Heart right ventricle (tissue), 16 donors: Measurements from ENCODE around the gene COL13A1. TPM values are rescaled to one million over a fixed set of nuclear protein-coding genes. Genes with fewer than 3 reads are reported as not detected.

Experiments
- ATAC-seq, 8 donors: fragments of 200-7000 bp; cut with Tn5 transposase; one replicate each; pipeline ENCODE4 v1.9.1; 2020; ENCODE audit warnings: mild to moderate bottlenecking in 8 of 8, moderate library complexity in 8 of 8, moderate number of reproducible peaks in 1 of 8
- DNase-seq, 2 donors: peaks; one replicate each; pipeline ENCODE4 v3.0.0-alpha.2; 2020
- H3K27ac ChIP-seq, 10 donors: fragments of 200-600 bp; sonication (generic) in 2 of 10; one replicate each; pipeline versions ENCODE4 v1.5.0 to v1.8.0; 2020 to 2022; ENCODE audit warnings: mild to moderate bottlenecking in 3 of 10
- H3K27me3 ChIP-seq, 7 donors: fragments of 200-600 bp; one replicate each; pipeline ENCODE4 v1.8.0; 2021 to 2022; ENCODE audit warnings: mild to moderate bottlenecking in 2 of 7
- H3K36me3 ChIP-seq, 9 donors: fragments of 200-600 bp; sonication (generic) in 1 of 9; one replicate each; pipeline versions ENCODE4 v1.5.0 to v1.8.0; 2020 to 2022; ENCODE audit warnings: mild to moderate bottlenecking in 2 of 9
- H3K4me1 ChIP-seq, 9 donors: fragments of 200-600 bp; sonication (generic) in 1 of 9; one replicate each; pipeline versions ENCODE4 v1.5.0 to v1.8.0; 2020 to 2022; ENCODE audit warnings: mild to moderate bottlenecking in 4 of 9
- H3K4me3 ChIP-seq, 10 donors: fragments of 200-600 bp; sonication (generic) in 2 of 10; one replicate each; pipeline versions ENCODE4 v1.5.0 to v1.8.0; 2020 to 2022; ENCODE audit warnings: mild to moderate bottlenecking in 7 of 10, moderate library complexity in 2 of 10
- H3K9me3 ChIP-seq, 11 donors: fragments of 200-600 bp in 10 of 11; sonication (generic) in 2 of 11; one replicate each; pipeline versions ENCODE4 v1.5.0 to v1.8.0; 2013 to 2022; ENCODE audit warnings: mild to moderate bottlenecking in 2 of 11, control low read depth in 1 of 11, moderate library complexity in 1 of 11
- CTCF ChIP-seq, 9 donors: fragments of 200-600 bp; sonication (generic) in 2 of 9; IDR thresholded peaks; one replicate each; pipeline versions ENCODE4 v1.5.0 to v1.8.0; 2021 to 2022; ENCODE audit warnings: antibody characterized with exemption in 9 of 9, mild to moderate bottlenecking in 5 of 9, moderate library complexity in 1 of 9
- WGBS, 2 donors: extraction: QIAGEN DNeasy Blood & Tissue Kit; methylation state at CpG; one replicate each; pipeline ENCODE4 v1.1.7; 2013; ENCODE audit warnings: inconsistent platforms in 1 of 2; 5-methylcytosine and 5-hydroxymethylcytosine counted together
- intact Hi-C, 10 donors: fragments of 100-400 bp; cut with DNase I; formaldehyde crosslinking; loops; one replicate each; pipeline versions ENCODE4 v1.11.1 to v1.14.2; 2022
- polyA plus RNA-seq, 2 donors: library from polyadenylated mRNA; stranded (reverse); fragments of 200-250 nt; gene quantifications; one replicate each; pipeline ENCODE4 v1.2.3, GENCODE V29; 2013
- total RNA-seq, 10 donors: library from RNA; stranded (reverse); fragmentation: NEBNext Ultra II Directional in 3 of 10; extraction: Animal tissue kit (Norgen Biotek cat#: 25700) in 3 of 10; gene quantifications; one replicate each; pipeline versions ENCODE4 v1.2.1 to v1.2.4, GENCODE V29; 2021 to 2023
- donor health status: Arrhythmogenic right ventricular cardiomyopathy.
- donor health status: ischemic (EF 13 %, LVEDD 7.1; RV severe dilation, severe dysfunction).
- donor health status: healthy with polysubstance abuse.
- donor health status: DM: no; HTN: yes; CAD: no.
- donor health status: DM: no; HTN: no; CAD: no.
- donor health status: ischemic (EF 25% LVEDD 6.9; RV normal size, moderate dysfunction).
- donor health status: ischemic (EF 25% LVEDD 5.7; RV mildly dilated, moderate dysfunction).
- donor health status: healthy.
- donor health status: DM: yes; HTN: yes; CAD: no.
- donor health status: Ischemic cardiomyopathy.
- donor health status: ischemic (EF 35%, LVEDD 5.7; RV mildly dilated, moderate dysfunction).
- donor health status: nonischemic (EF 11% LVEDD 7.7; RV severe dilation, severe dysfunction).
- donor health status: DM: yes; HTN: yes; CAD: no.
- donor health status: PGD.
- donor health status: ischemic (EF 29% LVEDD 5.4; RV normal size, mild dysfunction).
- donor health status: nonischemic (EF 23%, LVEDD 6.1; RV moderate dilation, normal function).

Gene COL13A1
- total and polyA plus RNA-seq, 12 donors, result 0.70 to 6.8 (median 2.7) TPM

- no peaks in the 10 kb centered on the region for H3K36me3 ChIP-seq
- intact Hi-C loops, result loop anchor here in 8 of 10 donors (5.0 to 10.0 kb wide), 9 partner anchors 67 to 160 kb away; no protein-coding TSS in a partner anchor
- H3K4me1 ChIP-seq, result peaks cover 2 to 30% (median 16%) of the 10 kb centered on the region in 9 donors
- H3K27ac ChIP-seq, result no peak overlapping the region
- no peak for DNase-seq
- no peak overlapping the region for H3K4me3 ChIP-seq
- 91 to 93% methylated on average over 6 of the region's 6 CpGs for WGBS, 2 donors
- TF ChIP-seq CTCF (IDR thresholded peaks at IDR 0.05), result no peak
- no peak for ATAC-seq
- peaks cover 0 to 43% (median 7%) of the 10 kb centered on the region in 7 donors for H3K27me3 ChIP-seq
- no peaks in the 10 kb centered on the region for H3K9me3 ChIP-seq
Measured at GRCh38 chr10:69804775-69805174, 3.1 kb downstream of the COL13A1 start.

- DNase-seq, result no peak
- WGBS, 2 donors, result 59 to 60% methylated on average over 2 of the region's 2 CpGs
- H3K27ac ChIP-seq, result no peak overlapping the region
- intact Hi-C loops, result loop anchor here in 3 of 10 donors (10.0 kb wide), 2 partner anchors 108 to 162 kb away; no protein-coding TSS in a partner anchor
- peaks cover 1 to 14% (median 8%) of the 10 kb centered on the region in 9 donors for H3K4me1 ChIP-seq
- no peaks in the 10 kb centered on the region for H3K36me3 ChIP-seq
- no peak overlapping the region for H3K4me3 ChIP-seq
- no peaks in the 10 kb centered on the region for H3K9me3 ChIP-seq
- peaks cover 0 to 23% (median under 1%) of the 10 kb centered on the region in 7 donors for H3K27me3 ChIP-seq
- ATAC-seq, result no peak
- TF ChIP-seq CTCF (IDR thresholded peaks at IDR 0.05), result no peak
Measured at GRCh38 chr10:69807122-69807521, 5.4 kb downstream of the COL13A1 start.

GRCh38 chr10:69807696-69808095, 6.0 kb downstream of the COL13A1 start:
- DNase-seq (no peak), ATAC-seq (no peak)
- 42 to 94% methylated on average over 2 of the region's 2 CpGs for WGBS, 2 donors
- intact Hi-C loops, result loop anchor here in 3 of 10 donors (10.0 kb wide), 2 partner anchors 107 to 163 kb away; no protein-coding TSS in a partner anchor
- no peak for TF ChIP-seq CTCF (IDR thresholded peaks at IDR 0.05)
- Histone ChIP-seq H3K27me3 (peaks cover 0 to 17% (median 0%) of the 10 kb centered on the region in 7 donors), H3K9me3 (no peaks in the 10 kb centered on the region), H3K4me1 (peaks cover 0 to 9% (median 6%) of the 10 kb centered on the region in 9 donors), H3K4me3 (no peak overlapping the region), H3K36me3 (no peaks in the 10 kb centered on the region), H3K27ac (no peak overlapping the region)

GRCh38 chr10:69809318-69809717, 7.6 kb downstream of the COL13A1 start:
- Histone ChIP-seq H3K27me3 (peaks cover 0 to 1% (median 0%) of the 10 kb centered on the region in 7 donors), H3K9me3 (no peaks in the 10 kb centered on the region), H3K4me1 (no peaks in the 10 kb centered on the region), H3K36me3 (no peaks in the 10 kb centered on the region), H3K27ac (no peak overlapping the region), H3K4me3 (no peak overlapping the region)
- DNase-seq, result no peak
- intact Hi-C loops, result loop anchor here in 3 of 10 donors (10.0 kb wide), 2 partner anchors 105 to 165 kb away; no protein-coding TSS in a partner anchor
- 84 to 100% methylated on average over 1 of the region's 1 CpG for WGBS, 2 donors
- no peak for ATAC-seq
- no peak for TF ChIP-seq CTCF (IDR thresholded peaks at IDR 0.05)
